Cardiac fibroblast (primary cell): Measurements from ENCODE around the gene SSBP3.

ENCODE experiments used
- DNase-seq, 2 donors: peaks; one replicate each; pipeline versions ENCODE4 v3.0.0 to v3.0.0-alpha.2; 2010; ENCODE audit warnings: low read depth in 2 of 2
- H3K4me3 ChIP-seq, 2 donors: replicated peaks in 1 of 2; 1 replicate in 1 of 2; 2 replicates in 1 of 2; pipeline ENCODE4 v1.5.1; 2011; ENCODE audit warnings: low read depth in 2 of 2, low read length in 2 of 2, mild to moderate bottlenecking in 2 of 2, moderate library complexity in 1 of 2
- CTCF ChIP-seq: IDR thresholded peaks from one replicate; pipeline ENCODE4 v1.5.1; 2011; ENCODE audit warnings: low read depth, mild to moderate bottlenecking, low read length, inconsistent platforms

SSBP3 gene

DNA sequence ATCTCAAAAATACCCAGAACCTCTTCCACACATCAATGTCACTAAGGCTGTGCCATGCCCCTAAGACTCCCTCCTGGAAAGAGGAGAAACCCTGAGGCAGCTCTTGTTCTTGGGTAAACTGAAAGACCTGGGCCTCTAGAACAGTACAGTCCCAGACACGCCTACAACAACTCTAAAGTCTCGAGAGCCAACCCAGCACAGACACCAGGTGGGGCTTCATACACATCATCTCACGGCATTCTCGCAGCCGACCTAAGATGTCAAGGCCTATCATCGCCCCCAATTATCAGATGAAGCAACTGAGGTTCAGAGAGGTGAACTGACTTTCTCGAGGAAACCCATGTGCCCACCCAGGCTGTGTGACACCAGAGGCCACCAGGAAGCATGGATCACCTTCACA is 135.7 kb downstream of the SSBP3 start:
- TF ChIP-seq CTCF, result no peak
- H3K4me3 ChIP-seq, result no peak overlapping the region
- no peak for DNase-seq

DNA sequence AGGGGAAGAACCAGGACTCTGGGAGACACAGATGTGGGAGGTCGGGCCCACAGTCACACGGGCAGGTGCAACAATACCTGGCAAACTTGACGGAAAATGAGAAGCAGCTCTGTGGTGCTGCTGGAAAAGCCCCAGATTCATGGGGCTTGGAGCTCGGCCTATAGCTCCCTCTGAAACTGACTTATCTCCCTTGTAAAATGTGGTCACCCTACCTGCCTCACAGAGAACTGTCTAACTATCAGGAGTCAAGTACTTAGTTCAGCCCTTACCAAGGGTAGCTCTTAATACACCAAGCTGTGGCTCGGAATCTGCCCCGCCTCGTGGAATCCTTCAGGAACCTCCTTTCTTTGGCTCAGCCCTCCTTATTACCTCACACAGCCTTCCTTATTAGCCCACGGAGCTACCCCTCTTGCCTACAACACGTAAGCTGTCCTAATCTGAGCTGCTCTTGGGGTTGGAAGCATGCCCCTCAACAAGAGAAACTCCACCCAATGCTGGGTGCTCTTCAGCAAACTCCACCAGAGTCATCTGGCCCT is 137.4 kb downstream of the SSBP3 start:
- TF ChIP-seq CTCF, result no peak
- no peak for DNase-seq
- H3K4me3 ChIP-seq, result no peak overlapping the region

- DNase-seq, result no peak
- no peak for TF ChIP-seq CTCF
- H3K4me3 ChIP-seq, result no peak overlapping the region
These were observed 138.1 kb downstream of the SSBP3 start for GRCh38 chr1:54267815-54268761.

GRCh38 chr1:54266908-54267307 is 139.3 kb downstream of the SSBP3 start:
- no peak for TF ChIP-seq CTCF

GRCh38 chr1:54266195-54266594 is 140.0 kb downstream of the SSBP3 start:
- no peak for TF ChIP-seq CTCF
- H3K4me3 ChIP-seq, result no peak overlapping the region
- no peak for DNase-seq

More at GRCh38 chr1:54266908-54267307, 139.3 kb downstream of the SSBP3 start:
- DNase-seq, result no peak
- H3K4me3 ChIP-seq, result no peak overlapping the region

GRCh38 chr1:54265659-54266058 is 140.5 kb downstream of the SSBP3 start:
- TF ChIP-seq CTCF, result no peak
- DNase-seq, result no peak
- H3K4me3 ChIP-seq, result no peak overlapping the region
